B cell (primary cell): Measurements from ENCODE around the gene ADIG. TPM values are rescaled to one million over a fixed set of nuclear protein-coding genes. Genes with fewer than 3 reads are reported as not detected.

Experiments used
- ATAC-seq: fragments of 200-7000 bp; cut with Tn5 transposase; one replicate; pipeline ENCODE4 v1.10.0; 2021; ENCODE audit warnings: low read depth, mild to moderate bottlenecking, moderate number of reproducible peaks, moderate library complexity
- CTCF ChIA-PET: fragments of 350-600 bp; sonication (Branson Sonifier 250); formaldehyde crosslinking; loops from one replicate; lab custom pipeline; 2021; ENCODE audit warnings: antibody characterized with exemption, inconsistent platforms; lab: Charles Lee
- POLR2A ChIA-PET: fragments of 350-600 bp; sonication (Branson Sonifier 250); formaldehyde crosslinking; loops from one replicate; lab custom pipeline; 2021; ENCODE audit warnings: antibody characterized with exemption; lab: Charles Lee
- DNase-seq: peaks from one replicate; pipeline ENCODE4 v3.0.0; 2013
- H2AFZ ChIP-seq: 2 replicates; pipeline ENCODE4 v1.6.1; 2012; ENCODE audit warnings: mild to moderate bottlenecking, low read depth, low read length; ENCODE audit not compliant: insufficient read depth, poor library complexity, severe bottlenecking
- H3K27ac ChIP-seq, 2 donors: 1 replicate in 1 of 2; 2 replicates in 1 of 2; pipeline ENCODE4 v1.5.1; 2012 to 2013; ENCODE audit warnings: low read length in 2 of 2, mild to moderate bottlenecking in 2 of 2, moderate library complexity in 1 of 2
- H3K27me3 ChIP-seq, 4 experiments: fragments of 200-600 bp in 1 of 4; sonication (generic) in 1 of 4; replicated peaks in 1 of 4; 1 replicate in 2 of 4; 2 replicates in 2 of 4; pipeline versions ENCODE4 v1.6.1 to v1.7.0; 2013 to 2016; ENCODE audit warnings: low read length in 3 of 4, mild to moderate bottlenecking in 2 of 4, mixed read lengths in 1 of 4, moderate library complexity in 1 of 4; ENCODE audit not compliant: insufficient read depth in 4 of 4, control insufficient read depth in 3 of 4; ENCODE audit errors: control extremely low read depth in 1 of 4
- H3K36me3 ChIP-seq, 2 experiments: replicated peaks in 1 of 2; 1 replicate in 1 of 2; 2 replicates in 1 of 2; pipeline versions ENCODE4 v1.6.1 to v1.7.1; 2013; ENCODE audit warnings: low read length in 1 of 2; ENCODE audit not compliant: insufficient read depth in 2 of 2, control insufficient read depth in 1 of 2; ENCODE audit errors: control extremely low read depth in 1 of 2, extremely low read depth in 1 of 2
- H3K4me1 ChIP-seq, 2 donors: fragments of 200-600 bp in 1 of 2; sonication (generic) in 1 of 2; 1 replicate in 1 of 2; 2 replicates in 1 of 2; pipeline versions ENCODE4 v1.5.1 to v1.6.1; 2013 to 2017; ENCODE audit warnings: low read length in 2 of 2; ENCODE audit not compliant: control insufficient read depth in 2 of 2, insufficient read depth in 2 of 2
- H3K4me2 ChIP-seq: replicated peaks from 2 replicates; pipeline ENCODE3; 2012; ENCODE audit warnings: mild to moderate bottlenecking, low read depth, low read length; ENCODE audit not compliant: poor library complexity, severe bottlenecking
- H3K4me3 ChIP-seq, 5 experiments: fragments of 200-600 bp in 1 of 5; sonication (generic) in 1 of 5; 1 replicate in 3 of 5; 2 replicates in 2 of 5; pipeline versions ENCODE4 v1.5.1 to v1.7.0; 2011 to 2016; ENCODE audit warnings: low read length in 4 of 5, mild to moderate bottlenecking in 4 of 5, low read depth in 2 of 5, control low read depth in 1 of 5, moderate library complexity in 1 of 5; ENCODE audit not compliant: insufficient read depth in 1 of 5; ENCODE audit errors: control extremely low read depth in 1 of 5, extremely low read depth in 1 of 5
- H3K79me2 ChIP-seq: fragments of 200-600 bp; sonication (generic); one replicate; pipeline ENCODE4 v1.6.0; 2016; ENCODE audit warnings: low read length; ENCODE audit not compliant: control insufficient read depth, insufficient read depth
- H3K9ac ChIP-seq: fragments of 200-600 bp; sonication (generic); 2 replicates; pipeline ENCODE4 v1.6.1; 2017; ENCODE audit warnings: mild to moderate bottlenecking, low read length, moderate library complexity
- H3K9me3 ChIP-seq, 3 donors: one replicate each; pipeline versions ENCODE4 v1.6.1 to v1.7.1; 2013; ENCODE audit warnings: low read length in 2 of 3; ENCODE audit not compliant: control insufficient read depth in 2 of 3, insufficient read depth in 1 of 3; ENCODE audit errors: control extremely low read depth in 1 of 3
- H4K20me1 ChIP-seq: 2 replicates; pipeline ENCODE4 v1.6.0; 2012; ENCODE audit warnings: mild to moderate bottlenecking, low read length; ENCODE audit not compliant: insufficient read depth, control insufficient read depth, poor library complexity, severe bottlenecking
- H3K27ac Mint-ChIP-seq: one replicate; pipeline ENCODE4 v1.8.0; 2021; ENCODE audit warnings: mixed read lengths
- H3K27me3 Mint-ChIP-seq: one replicate; pipeline ENCODE4 v1.8.0; 2021; ENCODE audit warnings: mixed read lengths
- H3K4me1 Mint-ChIP-seq: one replicate; pipeline ENCODE4 v1.8.0; 2021; ENCODE audit warnings: mixed read lengths
- H3K4me3 Mint-ChIP-seq: one replicate; pipeline ENCODE4 v1.8.0; 2021; ENCODE audit warnings: mixed read lengths
- H3K9me3 Mint-ChIP-seq: one replicate; pipeline ENCODE4 v1.8.0; 2022; ENCODE audit warnings: mixed read lengths; ENCODE audit not compliant: insufficient read depth
- EZH2 ChIP-seq: IDR thresholded peaks from 2 replicates; pipeline ENCODE4 v1.6.1; 2012; ENCODE audit warnings: borderline replicate concordance, low read depth, mild to moderate bottlenecking, moderate library complexity, low read length; ENCODE audit not compliant: insufficient read depth, poor library complexity, severe bottlenecking
- WGBS: methylation state at CpG from one replicate; pipeline ENCODE4 v1.1.5; 2013; ENCODE audit warnings: missing lambda C conversion rate; ENCODE audit not compliant: insufficient coverage; 5-methylcytosine and 5-hydroxymethylcytosine counted together
- intact Hi-C: fragments of 100-400 bp; cut with micrococcal nuclease; formaldehyde crosslinking; loops from one replicate; pipeline ENCODE4 v1.10.0; 2022
- polyA plus RNA-seq: library from polyadenylated mRNA; depleted of rRNA; stranded (reverse); fragments of >200 nt; gene quantifications from 2 replicates; pipeline ENCODE4 v1.2.3, GENCODE V29; 2012
- total RNA-seq, 2 donors: library from RNA; stranded (reverse); fragments of 120-200 nt in 1 of 2; gene quantifications; 1 replicate in 1 of 2; 2 replicates in 1 of 2; pipeline versions ENCODE4 v1.2.3 to v1.2.4, GENCODE V29; 2013 to 2022
- TF ChIP-seq, protein P1 (sequence below): fragments of 200-600 bp; IDR thresholded peaks from one replicate; pipeline ENCODE4 v1.8.0; 2022; ENCODE audit warnings: antibody characterized with exemption, mild to moderate bottlenecking

The ADIG gene
- total and polyA plus RNA-seq, 2 donors (not counting 1 experiment from before 2014, with no cell fraction given) = not detected

DNA sequence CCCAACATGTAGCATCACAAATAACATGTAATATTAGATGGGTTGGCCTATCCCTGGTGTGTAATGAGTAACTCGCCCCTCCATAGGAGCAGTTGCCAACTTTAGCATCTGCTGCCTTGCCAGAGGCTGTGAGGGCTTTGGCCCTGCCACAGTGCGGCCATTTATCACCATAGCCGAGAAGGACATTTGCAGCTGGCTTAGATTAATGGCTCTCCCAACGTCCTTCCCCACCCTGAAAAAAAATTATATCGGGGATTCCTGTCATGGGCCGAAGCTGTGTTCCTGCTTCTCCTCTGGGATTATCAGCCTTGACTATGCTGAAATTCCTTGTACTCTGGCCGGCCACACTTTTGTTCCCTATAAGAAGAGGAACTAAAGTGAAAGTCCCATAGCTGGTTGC is 7.6 kb upstream of the ADIG start:
- Histone ChIP-seq H2AFZ (no peak overlapping the region), H3K79me2 (no peaks in the 10 kb centered on the region), H3K9me3 (no peaks in the 10 kb centered on the region), H3K9ac (no peak overlapping the region), H3K4me3 (no peak overlapping the region), H3K27me3 (no peaks in the 10 kb centered on the region), H3K4me1 (no peaks in the 10 kb centered on the region), H3K27ac (no peak overlapping the region), H3K4me2 (no peak overlapping the region), H4K20me1 (no peaks in the 10 kb centered on the region), H3K36me3 (peaks cover 11 to 59% of the 10 kb centered on the region in 2 experiments)
- ATAC-seq = no peak
- CTCF ChIA-PET = no interaction called here
- H3K27me3 Mint-ChIP-seq = no peaks in the 10 kb centered on the region
- no peak overlapping the region for H3K4me3 Mint-ChIP-seq
- no peaks in the 10 kb centered on the region for H3K9me3 Mint-ChIP-seq
- intact Hi-C loops = no loop called here
- no peak for TF ChIP-seq EZH2
- TF ChIP-seq, protein P1, sequence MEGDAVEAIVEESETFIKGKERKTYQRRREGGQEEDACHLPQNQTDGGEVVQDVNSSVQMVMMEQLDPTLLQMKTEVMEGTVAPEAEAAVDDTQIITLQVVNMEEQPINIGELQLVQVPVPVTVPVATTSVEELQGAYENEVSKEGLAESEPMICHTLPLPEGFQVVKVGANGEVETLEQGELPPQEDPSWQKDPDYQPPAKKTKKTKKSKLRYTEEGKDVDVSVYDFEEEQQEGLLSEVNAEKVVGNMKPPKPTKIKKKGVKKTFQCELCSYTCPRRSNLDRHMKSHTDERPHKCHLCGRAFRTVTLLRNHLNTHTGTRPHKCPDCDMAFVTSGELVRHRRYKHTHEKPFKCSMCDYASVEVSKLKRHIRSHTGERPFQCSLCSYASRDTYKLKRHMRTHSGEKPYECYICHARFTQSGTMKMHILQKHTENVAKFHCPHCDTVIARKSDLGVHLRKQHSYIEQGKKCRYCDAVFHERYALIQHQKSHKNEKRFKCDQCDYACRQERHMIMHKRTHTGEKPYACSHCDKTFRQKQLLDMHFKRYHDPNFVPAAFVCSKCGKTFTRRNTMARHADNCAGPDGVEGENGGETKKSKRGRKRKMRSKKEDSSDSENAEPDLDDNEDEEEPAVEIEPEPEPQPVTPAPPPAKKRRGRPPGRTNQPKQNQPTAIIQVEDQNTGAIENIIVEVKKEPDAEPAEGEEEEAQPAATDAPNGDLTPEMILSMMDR = no peak
- WGBS = 100% methylated on average over 6 of the region's 7 CpGs
- H3K27ac Mint-ChIP-seq = no peak overlapping the region
- no peaks in the 10 kb centered on the region for H3K4me1 Mint-ChIP-seq
- DNase-seq = no peak
- POLR2A ChIA-PET = no interaction called here

DNA sequence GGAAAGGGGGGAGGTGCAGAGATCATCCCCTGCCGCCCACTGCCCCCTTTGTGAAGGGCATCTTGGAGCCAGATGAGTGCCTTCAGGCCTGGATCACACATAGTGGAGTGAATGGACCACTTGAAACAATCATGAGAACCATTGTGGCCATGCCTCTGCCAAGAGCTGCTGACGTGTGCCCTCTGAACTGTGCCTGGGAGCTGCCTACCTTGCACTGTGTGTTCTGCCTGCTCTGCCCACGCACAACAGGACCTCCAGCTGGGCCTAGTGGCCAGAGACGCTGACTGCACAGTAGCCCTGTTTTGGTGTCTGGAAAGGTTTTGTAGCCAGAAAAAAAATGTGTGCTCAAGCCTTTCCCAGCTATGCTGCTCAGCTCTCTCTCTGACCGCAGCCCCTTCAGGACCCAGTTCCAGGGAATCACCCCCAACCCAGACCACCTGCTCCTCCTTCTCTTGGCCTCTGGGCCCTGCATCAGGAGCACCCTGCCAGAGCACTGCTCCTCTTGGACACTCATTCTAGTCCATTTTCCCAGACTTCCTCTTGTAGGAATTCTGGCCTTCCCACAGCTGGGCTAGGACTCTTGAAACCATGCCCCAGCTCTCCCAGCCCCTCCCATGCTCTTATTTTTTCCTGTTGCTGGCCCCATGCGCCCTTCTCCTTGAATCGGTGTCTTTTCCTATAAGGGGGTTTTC is 1.6 kb upstream of the ADIG start:
- ChIA-PET CTCF (no interaction called here), POLR2A (no interaction called here)
- Mint-ChIP-seq H3K9me3 (no peaks in the 10 kb centered on the region), H3K4me3 (no peak overlapping the region), H3K27ac (no peak overlapping the region), H3K4me1 (no peaks in the 10 kb centered on the region), H3K27me3 (no peaks in the 10 kb centered on the region)
- Histone ChIP-seq H3K79me2 (no peaks in the 10 kb centered on the region), H3K9ac (no peak overlapping the region), H3K27ac (no peak overlapping the region), H2AFZ (no peak overlapping the region), H3K4me1 (no peaks in the 10 kb centered on the region), H3K4me2 (no peak overlapping the region), H3K9me3 (no peaks in the 10 kb centered on the region), H3K4me3 (no peak overlapping the region), H3K36me3 (peaks cover 6 to 18% of the 10 kb centered on the region in 2 experiments), H4K20me1 (no peaks in the 10 kb centered on the region), H3K27me3 (peaks cover 0 to 2% (median 0%) of the 10 kb centered on the region in 4 experiments)
- intact Hi-C loops = no loop called here
- no peak for ATAC-seq
- DNase-seq = no peak
- no peak for TF ChIP-seq EZH2
- TF ChIP-seq, protein P1 = no peak
- WGBS = 86% methylated on average over 3 of the region's 7 CpGs
